ENCODE data around the gene ALOX5.

- TF ChIP-seq CTCF (IDR thresholded peaks at IDR 0.05) (no peak), POLR2A (IDR thresholded peaks at IDR 0.05) (no peak)
Measured at GRCh38 chr10:45450866-45451265, 76.8 kb downstream of the ALOX5 start.
